AG04450 (cell line): ENCODE results near the gene KRTAP5-8. TPM values are rescaled to one million over a fixed set of nuclear protein-coding genes. Genes with fewer than 3 reads are reported as not detected.
"Not testable (repeated sequence)": the region's sequence is repeated elsewhere in the genome, so short reads cannot be mapped to it uniquely, and the experiment has no call there.

ENCODE experiments used
- CTCF ChIA-PET: fragments of 300-600, 350-600 bp; formaldehyde crosslinking; extraction: SDS; loops from one replicate; lab custom pipeline; 2022; ENCODE audit warnings: antibody characterized with exemption, inconsistent platforms; lab: Charles Lee
- POLR2A ChIA-PET: fragments of 350-600 bp; formaldehyde crosslinking; extraction: SDS; loops from one replicate; lab custom pipeline; 2021; ENCODE audit warnings: antibody characterized with exemption, inconsistent platforms; lab: Yijun Ruan, JAX
- DNase-seq: peaks from one replicate; pipeline ENCODE4 v3.0.0-alpha.2; 2011; ENCODE audit warnings: low read depth, low spot score
- H3K27ac ChIP-seq: one replicate; pipeline ENCODE4 v1.5.1; 2012; ENCODE audit warnings: low read depth, low read length, control low read depth
- H3K27me3 ChIP-seq: one replicate; pipeline ENCODE4 v1.6.0; 2012; ENCODE audit warnings: low read length; ENCODE audit not compliant: control insufficient read depth, insufficient read depth
- H3K4me3 ChIP-seq: 2 replicates; pipeline ENCODE4 v1.5.1; 2011; ENCODE audit warnings: mild to moderate bottlenecking, low read depth, low read length, control low read depth
- H3K9me3 ChIP-seq: 2 replicates; pipeline ENCODE4 v1.5.1; 2012; ENCODE audit warnings: low read length; ENCODE audit not compliant: control insufficient read depth, insufficient read depth
- CTCF ChIP-seq: IDR thresholded peaks from 2 replicates; pipeline ENCODE4 v1.5.1; 2011; ENCODE audit warnings: low read depth, low read length, control low read depth, inconsistent platforms
- polyA plus RNA-seq: library from polyadenylated mRNA; depleted of rRNA; stranded (reverse); fragments of >200 nt; gene quantifications from 2 replicates; pipeline ENCODE4 v1.2.3, GENCODE V29; 2011

Gene KRTAP5-8
- polyA plus RNA-seq, 1 experiment: 0.06 TPM

- ChIA-PET CTCF (no interaction called here), POLR2A (no interaction called here)
- H3K4me3 ChIP-seq: no peak within 1 kb of the TSS
Observed at GRCh38 chr11:71565263-71565662, 27.4 kb downstream of the KRTAP5-8 start, which contains the start of gene KRTAP5-10. Gene KRTAP5-10, plus strand, starts transcription at chr11:71565563. Its CDS starts 25 bp downstream, at chr11:71565588.

GRCh38 chr11:71566081-71566620 lies 28.3 kb downstream of the KRTAP5-8 start:
- no peak for DNase-seq
- Histone ChIP-seq H3K9me3 (no peaks in the 10 kb centered on the region), H3K27ac (no peak overlapping the region), H3K4me3 (no peak overlapping the region), H3K27me3 (peaks cover 2% of the 10 kb centered on the region)
- POLR2A ChIA-PET: no interaction called here
- CTCF ChIA-PET: no interaction called here
- no peak for TF ChIP-seq CTCF

More at GRCh38 chr11:71565263-71565662, 27.4 kb downstream of the KRTAP5-8 start, which contains the start of gene KRTAP5-10:
- H3K9me3 ChIP-seq: no peaks in the 10 kb centered on the region
- DNase-seq: no peak
- TF ChIP-seq CTCF: no peak
- H3K27ac ChIP-seq: no peak within 1 kb of the TSS
- H3K27me3 ChIP-seq: peaks cover 2% of the 10 kb centered on the region

GRCh38 chr11:71566626-71567599 lies 29.1 kb downstream of the KRTAP5-8 start:
- H3K27me3 ChIP-seq, H3K9me3 ChIP-seq, POLR2A ChIA-PET, H3K4me3 ChIP-seq, DNase-seq, H3K27ac ChIP-seq: not testable (repeated sequence)
- CTCF ChIA-PET: interaction anchor here (1.4 kb wide), 1 partner anchor 13 kb away, joined by 5 read pairs; no protein-coding TSS in a partner anchor

GRCh38 chr11:71567633-71568032 lies 29.8 kb downstream of the KRTAP5-8 start:
- H3K27me3 ChIP-seq, H3K27ac ChIP-seq, H3K9me3 ChIP-seq, H3K4me3 ChIP-seq, POLR2A ChIA-PET, DNase-seq: not testable (repeated sequence)
- CTCF ChIA-PET: interaction anchor here (1.4 kb wide), 1 partner anchor 12 kb away, joined by 5 read pairs; no protein-coding TSS in a partner anchor

GRCh38 chr11:71568704-71569349 lies 31.0 kb downstream of the KRTAP5-8 start:
- no peak overlapping the region for H3K27ac ChIP-seq
- no peaks in the 10 kb centered on the region for H3K9me3 ChIP-seq
- TF ChIP-seq CTCF: no peak
- CTCF ChIA-PET: interaction anchor here (1.4 kb wide), 1 partner anchor 11 kb away, joined by 5 read pairs; no protein-coding TSS in a partner anchor
- POLR2A ChIA-PET: no interaction called here
- no peak for DNase-seq
- H3K4me3 ChIP-seq: no peak overlapping the region
- H3K27me3 ChIP-seq: peaks cover 5% of the 10 kb centered on the region

- H3K27ac ChIP-seq, H3K9me3 ChIP-seq, H3K27me3 ChIP-seq, H3K4me3 ChIP-seq, DNase-seq, POLR2A ChIA-PET: not testable (repeated sequence)
- CTCF ChIA-PET: interaction anchor here (1.2 kb wide), 1 partner anchor 9 kb away, joined by 7 read pairs; no protein-coding TSS in a partner anchor
Observed at GRCh38 chr11:71571101-71571850, 33.5 kb downstream of the KRTAP5-8 start.
